ENCODE data around the gene LAG3.

The LAG3 gene

DNA sequence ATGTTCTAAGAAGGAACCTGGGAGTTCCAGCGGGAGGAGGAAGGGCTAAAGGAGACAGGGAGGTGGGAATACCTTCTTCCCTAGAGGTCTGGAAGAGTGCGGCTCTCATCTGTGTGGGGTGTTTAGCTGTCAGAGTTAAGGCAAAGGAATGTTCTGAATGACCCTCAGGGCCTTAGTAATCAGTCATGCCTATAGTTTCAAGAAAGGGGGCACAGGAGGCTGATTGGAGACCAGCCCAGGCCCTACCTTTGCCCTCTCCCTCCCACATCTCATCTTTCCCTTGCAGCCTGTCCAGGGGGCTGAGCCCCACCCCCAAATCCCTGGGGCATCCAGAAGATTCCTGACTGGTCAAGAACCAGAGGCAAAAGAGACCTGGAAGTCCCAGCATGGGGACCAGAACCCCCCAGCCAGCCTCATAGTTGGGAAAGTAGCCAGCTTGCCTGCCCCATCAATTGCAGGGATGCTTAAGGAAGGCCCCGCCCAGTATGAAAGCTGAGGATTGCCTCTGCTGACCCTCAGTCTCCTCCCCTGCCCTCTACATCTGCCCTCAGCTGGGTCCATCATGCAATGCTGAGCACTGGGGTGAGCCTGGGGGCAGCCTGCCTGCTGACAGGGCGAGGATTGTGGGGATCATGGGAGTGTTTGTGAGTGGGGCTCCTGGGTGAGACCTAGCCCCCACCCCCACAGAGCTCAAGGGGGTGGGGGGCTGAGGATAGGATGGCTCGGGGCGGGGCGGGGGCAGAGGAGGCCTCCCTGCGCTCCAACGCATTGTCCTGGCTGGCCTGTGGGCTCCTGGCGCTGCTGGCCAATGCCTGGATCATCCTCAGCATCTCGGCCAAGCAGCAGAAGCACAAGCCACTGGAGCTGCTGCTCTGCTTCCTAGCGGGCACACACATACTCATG lies 51.1 kb downstream of the LAG3 start:
- no peak for DNase-seq (ENCODE audit: low read depth in 2 of 2)

DNA sequence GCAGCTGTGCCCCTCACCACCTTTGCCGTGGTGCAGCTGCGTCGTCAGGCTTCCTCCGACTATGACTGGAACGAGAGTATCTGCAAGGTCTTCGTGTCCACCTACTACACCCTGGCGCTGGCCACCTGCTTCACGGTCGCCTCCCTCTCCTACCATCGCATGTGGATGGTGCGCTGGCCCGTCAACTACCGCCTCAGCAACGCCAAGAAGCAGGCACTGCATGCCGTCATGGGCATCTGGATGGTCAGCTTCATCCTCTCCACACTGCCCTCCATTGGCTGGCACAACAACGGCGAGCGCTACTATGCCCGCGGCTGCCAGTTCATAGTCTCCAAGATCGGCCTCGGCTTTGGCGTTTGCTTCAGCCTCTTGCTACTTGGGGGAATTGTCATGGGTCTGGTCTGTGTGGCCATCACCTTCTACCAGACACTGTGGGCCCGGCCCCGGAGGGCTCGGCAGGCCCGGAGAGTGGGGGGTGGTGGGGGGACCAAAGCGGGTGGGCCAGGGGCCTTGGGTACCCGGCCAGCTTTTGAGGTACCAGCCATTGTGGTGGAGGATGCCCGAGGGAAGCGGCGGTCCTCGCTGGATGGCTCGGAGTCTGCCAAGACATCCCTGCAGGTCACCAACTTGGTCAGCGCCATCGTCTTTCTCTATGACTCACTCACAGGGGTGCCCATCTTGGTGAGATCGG lies 51.9 kb downstream of the LAG3 start:
- no peak for DNase-seq (ENCODE audit: low read depth in 2 of 2)

DNA sequence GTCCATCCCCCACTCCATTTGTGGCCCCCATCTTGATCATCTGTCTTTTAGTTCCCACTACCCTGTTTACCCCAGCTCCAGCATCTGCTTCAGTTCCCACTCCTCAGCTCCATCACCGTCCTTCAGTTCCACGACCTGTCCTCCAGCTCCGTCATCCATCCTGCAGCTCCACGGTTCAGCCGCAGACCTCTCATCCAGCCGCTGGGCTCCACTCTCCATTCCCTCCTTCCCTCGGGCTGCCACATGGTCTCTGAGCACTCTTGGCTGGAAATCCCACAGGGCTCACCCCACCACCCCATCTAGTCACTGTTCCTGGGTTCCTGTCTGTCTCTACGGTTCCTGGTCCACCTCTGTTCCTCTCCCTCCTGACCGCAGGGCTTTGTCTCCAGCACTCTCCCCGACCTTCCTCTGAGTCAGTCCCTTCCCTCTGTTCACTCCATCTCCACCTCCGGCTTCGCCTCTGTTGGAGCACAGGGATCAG lies 52.6 kb downstream of the LAG3 start:
- DNase-seq (ENCODE audit: low read depth in 2 of 2) = no peak

DNA sequence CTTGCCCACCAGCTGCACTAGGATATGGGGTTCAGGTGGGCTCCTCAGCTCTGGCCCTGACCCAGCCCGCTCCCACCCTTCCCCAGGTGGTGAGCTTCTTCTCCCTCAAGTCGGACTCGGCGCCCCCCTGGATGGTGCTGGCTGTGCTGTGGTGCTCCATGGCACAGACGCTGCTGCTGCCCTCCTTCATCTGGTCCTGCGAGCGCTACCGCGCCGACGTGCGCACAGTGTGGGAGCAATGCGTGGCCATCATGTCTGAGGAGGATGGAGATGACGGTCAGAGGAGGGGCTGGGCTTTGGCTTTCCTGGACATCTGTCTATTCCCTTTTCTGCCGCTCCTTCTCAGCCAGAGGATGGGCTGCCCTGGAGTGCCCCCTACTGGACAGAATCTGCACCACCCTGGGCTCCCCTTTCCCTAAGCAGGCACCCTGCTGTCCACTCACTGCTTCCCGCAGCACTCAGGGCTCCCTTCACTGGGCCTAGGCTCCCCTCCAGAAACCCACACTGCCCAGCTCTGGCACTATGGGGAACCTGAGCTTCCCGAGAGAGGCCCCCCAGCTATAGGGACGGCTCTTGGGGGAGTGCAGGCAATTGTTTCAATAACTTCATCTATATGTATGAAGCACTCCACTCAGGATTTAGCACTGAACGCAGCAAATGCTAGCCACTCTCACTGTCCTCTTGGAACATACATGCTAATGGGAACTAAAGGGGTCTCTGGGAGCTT lies 53.2 kb downstream of the LAG3 start:
- peak; percentile 62 to 67 for DNase-seq (ENCODE audit: low read depth in 2 of 2)

DNA sequence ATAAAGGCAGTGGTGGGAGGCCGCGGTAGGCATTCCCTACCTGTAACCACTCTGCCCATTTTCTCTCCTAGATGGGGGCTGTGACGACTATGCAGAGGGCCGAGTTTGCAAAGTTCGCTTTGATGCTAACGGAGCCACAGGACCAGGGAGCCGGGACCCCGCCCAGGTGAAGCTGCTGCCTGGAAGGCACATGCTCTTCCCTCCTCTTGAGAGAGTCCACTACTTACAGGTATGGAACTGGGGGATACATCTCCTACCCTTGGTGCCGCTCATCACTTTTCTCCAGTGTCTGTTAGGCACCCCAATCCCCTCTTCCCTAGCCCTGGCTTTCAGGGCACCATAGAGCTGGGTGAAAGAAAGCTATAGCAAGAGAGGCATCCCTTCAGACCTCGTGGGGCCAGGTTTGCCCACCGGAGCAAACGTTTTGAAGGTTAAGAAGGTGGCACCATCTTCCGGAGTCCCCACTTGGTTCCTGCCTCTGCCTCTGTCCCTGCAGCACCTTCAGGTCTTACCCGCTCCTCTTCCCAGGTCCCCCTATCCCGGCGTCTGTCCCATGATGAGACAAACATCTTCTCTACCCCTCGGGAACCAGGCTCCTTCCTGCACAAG lies 53.9 kb downstream of the LAG3 start:
- DNase-seq (ENCODE audit: low read depth in 2 of 2) = no peak

DNA sequence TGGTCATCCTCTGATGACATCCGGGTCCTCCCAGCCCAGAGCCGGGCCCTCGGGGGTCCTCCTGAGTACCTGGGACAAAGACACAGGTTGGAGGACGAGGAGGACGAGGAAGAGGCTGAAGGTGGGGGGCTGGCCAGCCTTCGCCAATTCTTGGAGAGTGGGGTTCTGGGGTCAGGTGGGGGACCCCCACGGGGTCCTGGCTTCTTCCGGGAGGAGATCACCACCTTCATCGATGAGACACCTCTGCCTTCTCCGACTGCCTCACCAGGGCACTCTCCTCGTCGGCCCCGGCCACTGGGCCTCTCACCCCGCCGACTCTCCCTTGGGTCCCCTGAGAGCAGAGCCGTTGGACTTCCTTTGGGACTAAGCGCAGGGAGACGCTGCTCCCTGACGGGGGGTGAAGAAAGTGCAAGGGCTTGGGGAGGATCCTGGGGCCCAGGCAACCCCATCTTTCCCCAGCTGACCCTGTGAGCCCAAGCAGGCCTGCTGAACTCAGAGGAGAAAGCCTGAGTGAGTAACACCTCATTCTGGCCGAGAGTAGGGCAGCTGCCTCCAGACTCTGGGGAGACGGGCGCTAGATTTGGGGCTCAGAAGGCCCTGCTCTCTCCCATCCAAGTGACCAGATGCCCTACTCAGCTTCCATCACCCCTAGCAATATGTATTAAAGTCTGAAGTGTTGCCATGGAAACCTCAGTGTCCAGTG lies 54.6 kb downstream of the LAG3 start:
- DNase-seq (ENCODE audit: low read depth in 2 of 2) = no peak

DNA sequence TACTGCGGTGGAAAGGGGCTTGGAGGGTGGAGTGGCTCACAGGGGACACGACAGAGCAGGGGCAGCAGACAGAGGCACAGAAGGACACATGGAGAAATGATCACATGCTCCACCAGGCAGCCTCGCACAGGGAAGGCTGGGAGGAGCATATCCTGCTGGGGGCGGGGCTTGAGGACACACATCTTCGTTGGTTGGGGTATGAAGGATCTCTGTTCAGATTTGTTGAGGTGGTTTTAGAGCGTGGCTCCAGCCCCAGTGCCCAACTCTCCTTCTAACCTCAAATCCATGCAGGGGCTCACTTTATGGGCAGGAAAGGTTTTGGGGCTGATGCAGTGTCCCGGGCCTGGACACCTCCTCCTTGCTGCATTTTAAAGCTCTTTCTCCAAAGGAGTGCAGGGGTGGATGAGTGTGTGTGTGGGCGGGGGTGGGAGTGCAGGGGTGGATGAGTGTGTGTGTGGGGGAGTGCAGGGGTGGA lies 55.2 kb downstream of the LAG3 start:
- peak; percentile 61 to 68 for DNase-seq (ENCODE audit: low read depth in 2 of 2)
